Measurements from ENCODE around the gene NT5M. TPM values are rescaled to one million over a fixed set of nuclear protein-coding genes. Genes with fewer than 3 reads are reported as not detected.

Gene NT5M
- total RNA-seq, 1 donor from 2014 or later = 5.8 TPM

GRCh38 chr17:17343160-17343735, 40.1 kb downstream of the NT5M start:
- Mint-ChIP-seq H3K36me3 (ENCODE audit: low read depth, unreplicated experiment) (no peaks in the 10 kb centered on the region), H3K4me3 (ENCODE audit: unreplicated experiment) (no peak overlapping the region), H3K27me3 (ENCODE audit: unreplicated experiment) (no peaks in the 10 kb centered on the region), H3K4me1 (ENCODE audit: unreplicated experiment) (no peaks in the 10 kb centered on the region), H3K9me3 (ENCODE audit: unreplicated experiment) (no peaks in the 10 kb centered on the region), H3K27ac (ENCODE audit: unreplicated experiment) (no peak overlapping the region)
- TF ChIP-seq CTCF (IDR thresholded peaks at IDR 0.05; ENCODE audit: unreplicated experiment) = no peak
- no peak for DNase-seq (ENCODE audit: low spot score)

GRCh38 chr17:17343896-17344506, 40.8 kb downstream of the NT5M start:
- H3K27me3 Mint-ChIP-seq (ENCODE audit: unreplicated experiment) = no peaks in the 10 kb centered on the region
- no peaks in the 10 kb centered on the region for H3K4me1 Mint-ChIP-seq (ENCODE audit: unreplicated experiment)
- no peaks in the 10 kb centered on the region for H3K36me3 Mint-ChIP-seq (ENCODE audit: low read depth, unreplicated experiment)
- no peaks in the 10 kb centered on the region for H3K9me3 Mint-ChIP-seq (ENCODE audit: unreplicated experiment)
- no peak for TF ChIP-seq CTCF (IDR thresholded peaks at IDR 0.05; ENCODE audit: unreplicated experiment)
- no peak overlapping the region for H3K4me3 Mint-ChIP-seq (ENCODE audit: unreplicated experiment)
- no peak overlapping the region for H3K27ac Mint-ChIP-seq (ENCODE audit: unreplicated experiment)
- no peak for DNase-seq (ENCODE audit: low spot score)

- Mint-ChIP-seq H3K4me1 (ENCODE audit: unreplicated experiment) (no peaks in the 10 kb centered on the region), H3K27ac (ENCODE audit: unreplicated experiment) (peak overlapping the region; percentile 61), H3K27me3 (ENCODE audit: unreplicated experiment) (no peaks in the 10 kb centered on the region), H3K4me3 (ENCODE audit: unreplicated experiment) (no peak overlapping the region), H3K9me3 (ENCODE audit: unreplicated experiment) (no peaks in the 10 kb centered on the region), H3K36me3 (ENCODE audit: low read depth, unreplicated experiment) (no peaks in the 10 kb centered on the region)
- no peak for DNase-seq (ENCODE audit: low spot score)
- TF ChIP-seq CTCF (IDR thresholded peaks at IDR 0.05; ENCODE audit: unreplicated experiment) = no peak
Measured at GRCh38 chr17:17344507-17345293, 41.5 kb downstream of the NT5M start.

GRCh38 chr17:17345294-17345597, 42.1 kb downstream of the NT5M start:
- H3K9me3 Mint-ChIP-seq (ENCODE audit: unreplicated experiment) = no peaks in the 10 kb centered on the region
- peak overlapping the region; percentile 61 for H3K27ac Mint-ChIP-seq (ENCODE audit: unreplicated experiment)
- H3K36me3 Mint-ChIP-seq (ENCODE audit: low read depth, unreplicated experiment) = no peaks in the 10 kb centered on the region
- no peak overlapping the region for H3K4me3 Mint-ChIP-seq (ENCODE audit: unreplicated experiment)
- H3K27me3 Mint-ChIP-seq (ENCODE audit: unreplicated experiment) = no peaks in the 10 kb centered on the region
- TF ChIP-seq CTCF (IDR thresholded peaks at IDR 0.05; ENCODE audit: unreplicated experiment) = no peak
- no peak for DNase-seq (ENCODE audit: low spot score)
- no peaks in the 10 kb centered on the region for H3K4me1 Mint-ChIP-seq (ENCODE audit: unreplicated experiment)

Data from endothelial cell (in vitro differentiated cells).